Activated CD4-positive, alpha-beta T cell treated with anti-CD3 and anti-CD28 coated beads for 36 hours (primary cell): ENCODE data around the gene RAX. TPM values are rescaled to one million over a fixed set of nuclear protein-coding genes. Genes with fewer than 3 reads are reported as not detected.
A peak's percentile ranks its signal among the peaks of the same experiment; 100 is the strongest.

Experiments used
- ATAC-seq: fragments of 200-7000 bp; cut with Tn5 transposase; one replicate; pipeline ENCODE4 v1.10.0; 2021; ENCODE audit warnings: mild to moderate bottlenecking, moderate library complexity
- CTCF ChIA-PET: fragments of 350-600 bp; sonication (Branson Sonifier 250); formaldehyde crosslinking; loops from one replicate; lab custom pipeline; 2021; ENCODE audit warnings: antibody characterized with exemption; lab: Charles Lee
- POLR2A ChIA-PET: fragments of 350-600 bp; sonication (Branson Sonifier 250); formaldehyde crosslinking; loops from one replicate; lab custom pipeline; 2021; ENCODE audit warnings: antibody characterized with exemption, inconsistent platforms; lab: Charles Lee
- DNase-seq: peaks from one replicate; pipeline ENCODE4 v3.0.0-alpha.2; 2020
- H3K27ac Mint-ChIP-seq: one replicate; pipeline ENCODE4 v1.8.0; 2021; ENCODE audit warnings: mixed read lengths
- H3K27me3 Mint-ChIP-seq: one replicate; pipeline ENCODE4 v1.8.0; 2021; ENCODE audit warnings: mixed read lengths
- H3K36me3 Mint-ChIP-seq: one replicate; pipeline ENCODE4 v1.8.0; 2021; ENCODE audit warnings: low read depth, mixed read lengths
- H3K4me1 Mint-ChIP-seq: one replicate; pipeline ENCODE4 v1.8.0; 2021; ENCODE audit warnings: mixed read lengths
- H3K4me3 Mint-ChIP-seq: one replicate; pipeline ENCODE4 v1.8.0; 2021; ENCODE audit warnings: mild to moderate bottlenecking, moderate library complexity, mixed read lengths
- H3K9me3 Mint-ChIP-seq: one replicate; pipeline ENCODE4 v1.8.0; 2021; ENCODE audit warnings: low read depth, mixed read lengths
- intact Hi-C, 2 experiments: fragments of 100-400 bp; cut with DNase I in 1 of 2; cut with micrococcal nuclease in 1 of 2; formaldehyde crosslinking; loops; one replicate each; pipeline versions ENCODE4 v1.14.2 to v1.15.1; 2022 to 2024; cut with DNase I, micrococcal nuclease
- total RNA-seq, 2 experiments: library from RNA; stranded (reverse); gene quantifications; one replicate each; pipeline ENCODE4 v1.2.3, GENCODE V29; 2021

The RAX gene
- total RNA-seq, 2 experiments from 2014 or later, result not detected

GRCh38 chr18:59249199-59249774 lies 24.0 kb downstream of the RAX start:
- Mint-ChIP-seq H3K4me1 (no peaks in the 10 kb centered on the region), H3K9me3 (no peaks in the 10 kb centered on the region), H3K27me3 (peaks cover 43% of the 10 kb centered on the region), H3K4me3 (no peak overlapping the region), H3K27ac (no peak overlapping the region), H3K36me3 (no peaks in the 10 kb centered on the region)
- intact Hi-C loops, result loop anchor here (1.0 to 2.0 kb wide), 4 partner anchors 20 to 154 kb away; no protein-coding TSS in a partner anchor
- no peak for ATAC-seq
- POLR2A ChIA-PET, result no interaction called here
- CTCF ChIA-PET, result interaction anchor here (0.6 to 4.6 kb wide), 17 partner anchors 9 to 574 kb away, joined by 3 to 63 read pairs (median 4); partner anchors contain the start of gene CPLX4
- DNase-seq, result peak; percentile 63

DNA sequence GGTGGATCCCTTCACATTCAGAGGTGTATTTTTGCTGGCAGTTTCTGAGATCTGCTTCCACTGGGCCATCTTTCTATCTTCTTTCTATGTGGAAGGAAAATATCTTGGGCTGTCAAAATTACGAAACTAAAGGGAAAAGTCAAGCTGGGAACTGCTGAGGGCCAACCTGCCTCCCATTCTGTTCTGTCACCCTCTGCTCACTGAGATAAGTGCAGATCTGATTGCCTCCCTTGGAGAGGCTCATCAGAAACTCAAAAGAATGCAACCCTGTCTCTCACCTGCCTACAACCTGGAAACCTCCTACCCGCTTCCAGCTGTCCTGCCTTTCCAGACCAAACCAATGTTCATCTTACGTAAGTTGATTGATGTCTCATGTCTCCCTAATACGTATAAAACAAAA lies 26.5 kb downstream of the RAX start:
- POLR2A ChIA-PET, result no interaction called here
- Mint-ChIP-seq H3K27me3 (peaks cover 39% of the 10 kb centered on the region), H3K9me3 (no peaks in the 10 kb centered on the region), H3K4me3 (no peak overlapping the region), H3K4me1 (no peaks in the 10 kb centered on the region), H3K36me3 (no peaks in the 10 kb centered on the region), H3K27ac (no peak overlapping the region)
- DNase-seq (no peak), ATAC-seq (no peak)
- intact Hi-C loops, result no loop called here
- CTCF ChIA-PET, result interaction anchor here (4.6 kb wide), 1 partner anchor 156 kb away, joined by 63 read pairs; no protein-coding TSS in a partner anchor

DNA sequence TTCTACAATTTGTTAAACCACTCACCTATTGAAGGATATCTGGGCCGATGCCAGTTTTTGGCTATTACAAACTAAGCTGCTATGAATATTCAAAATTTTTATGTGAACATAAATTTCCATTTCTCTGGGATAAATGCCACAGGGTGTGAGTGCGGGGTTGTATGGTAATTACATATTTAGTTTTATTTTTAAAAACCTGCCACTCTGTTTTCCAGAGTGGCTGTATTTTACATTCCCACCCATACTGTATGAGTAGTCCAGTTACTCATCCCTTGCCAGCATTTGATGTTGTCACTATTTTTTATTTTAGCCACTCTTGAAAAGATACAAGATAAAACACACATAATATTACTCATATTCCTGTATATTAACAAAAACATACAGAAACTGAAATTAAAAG lies 30.3 kb downstream of the RAX start:
- Mint-ChIP-seq H3K4me1 (no peaks in the 10 kb centered on the region), H3K4me3 (no peak overlapping the region), H3K36me3 (no peaks in the 10 kb centered on the region), H3K9me3 (no peaks in the 10 kb centered on the region), H3K27me3 (peaks cover 36% of the 10 kb centered on the region), H3K27ac (no peak overlapping the region)
- ATAC-seq, result no peak
- intact Hi-C loops, result no loop called here
- POLR2A ChIA-PET, result no interaction called here
- no peak for DNase-seq
- CTCF ChIA-PET, result no interaction called here

DNA sequence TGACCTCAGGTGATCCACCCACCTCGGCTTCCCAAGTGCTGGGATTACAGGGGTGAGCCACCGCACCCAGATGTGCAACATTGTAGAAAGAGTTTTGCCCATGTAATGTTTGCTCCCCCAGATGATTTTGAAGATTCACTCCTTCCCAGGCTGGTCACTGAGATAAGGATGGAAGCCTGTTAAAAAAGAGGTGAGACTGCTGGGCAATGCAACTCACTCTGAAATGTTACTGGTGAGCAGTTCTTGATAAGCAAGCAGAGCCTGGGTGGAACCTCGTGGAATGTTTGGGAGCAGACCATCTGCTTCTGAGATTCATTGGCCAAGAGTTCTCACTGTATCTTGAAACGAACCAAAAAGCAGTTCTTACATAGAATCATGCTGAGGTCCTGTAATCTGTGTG lies 33.6 kb downstream of the RAX start:
- ChIA-PET CTCF (interaction anchor here (1.2 kb wide), 1 partner anchor 10 kb away, joined by 5 read pairs; no protein-coding TSS in a partner anchor), POLR2A (no interaction called here)
- Mint-ChIP-seq H3K27me3 (peaks cover 24% of the 10 kb centered on the region), H3K36me3 (no peaks in the 10 kb centered on the region), H3K27ac (no peak overlapping the region), H3K4me3 (no peak overlapping the region), H3K9me3 (no peaks in the 10 kb centered on the region), H3K4me1 (no peaks in the 10 kb centered on the region)
- DNase-seq, result no peak
- intact Hi-C loops, result no loop called here
- ATAC-seq, result no peak

GRCh38 chr18:59238385-59238784 lies 34.9 kb downstream of the RAX start:
- no peak for ATAC-seq
- no peaks in the 10 kb centered on the region for H3K4me1 Mint-ChIP-seq

DNA sequence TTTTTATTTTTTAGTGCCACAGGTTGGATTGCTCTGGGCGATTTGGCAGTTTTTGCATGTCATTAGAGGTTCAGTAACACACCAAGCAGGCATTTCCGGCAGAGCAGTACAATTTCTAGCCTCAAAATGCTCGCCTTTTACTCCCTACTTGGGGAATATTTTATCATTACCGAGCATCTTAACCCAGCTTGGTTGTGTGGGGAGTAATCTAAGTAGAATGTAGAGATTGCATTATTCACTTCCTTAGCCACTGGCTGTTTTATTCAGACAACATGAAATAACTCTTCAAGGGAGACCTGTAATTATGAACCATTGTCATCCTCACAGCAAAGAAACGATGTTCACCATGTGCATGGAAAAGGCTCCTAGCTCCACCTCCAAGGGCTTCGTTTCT lies 40.2 kb downstream of the RAX start:
- intact Hi-C loops, result no loop called here
- no peaks in the 10 kb centered on the region for H3K9me3 Mint-ChIP-seq
- ChIA-PET POLR2A (no interaction called here), CTCF (no interaction called here)
- DNase-seq (no peak), ATAC-seq (no peak)
- H3K27me3 Mint-ChIP-seq, result peaks cover 27% of the 10 kb centered on the region
- no peak overlapping the region for H3K4me3 Mint-ChIP-seq
- H3K4me1 Mint-ChIP-seq, result no peaks in the 10 kb centered on the region
- no peaks in the 10 kb centered on the region for H3K36me3 Mint-ChIP-seq
- no peak overlapping the region for H3K27ac Mint-ChIP-seq

More at GRCh38 chr18:59238385-59238784, 34.9 kb downstream of the RAX start:
- peaks cover 21% of the 10 kb centered on the region for H3K27me3 Mint-ChIP-seq
- DNase-seq, result no peak
- intact Hi-C loops, result no loop called here
- H3K27ac Mint-ChIP-seq, result no peak overlapping the region
- no peaks in the 10 kb centered on the region for H3K9me3 Mint-ChIP-seq
- no peak overlapping the region for H3K4me3 Mint-ChIP-seq
- ChIA-PET POLR2A (no interaction called here), CTCF (no interaction called here)
- H3K36me3 Mint-ChIP-seq, result no peaks in the 10 kb centered on the region

DNA sequence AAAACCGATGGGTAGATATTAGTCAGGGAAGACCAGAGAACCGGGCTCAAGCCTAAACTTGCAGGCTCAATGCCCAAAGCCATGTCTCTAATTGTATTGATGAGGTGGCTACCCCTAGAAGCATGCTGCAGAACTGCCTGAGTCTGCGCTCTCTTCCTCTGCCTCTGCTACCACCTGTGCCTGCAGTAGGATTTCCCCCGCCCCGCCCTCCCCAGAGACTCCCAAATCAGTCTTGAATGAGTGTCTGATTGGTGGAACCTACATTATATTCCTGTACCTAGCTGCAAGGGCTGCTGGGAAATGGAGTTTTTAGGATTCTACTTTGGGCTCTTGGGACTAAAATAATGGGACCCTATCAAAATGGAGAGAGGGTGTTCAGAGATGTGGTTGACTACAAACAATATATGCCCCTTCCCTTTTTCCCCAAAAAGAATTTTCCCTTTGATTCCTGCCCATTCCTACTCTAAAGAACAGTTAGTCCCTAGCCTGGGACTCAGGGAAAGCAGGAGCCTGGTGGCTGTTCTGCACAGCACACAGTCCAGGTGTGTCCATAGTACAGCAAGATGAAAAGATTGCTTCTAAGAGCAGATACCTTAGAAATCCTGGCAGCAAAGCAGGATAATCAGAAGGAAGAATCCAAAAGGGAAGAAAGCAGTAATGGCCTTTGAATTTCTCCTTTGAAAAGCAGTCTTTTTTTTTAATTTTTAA lies 40.8 kb downstream of the RAX start:
- no peak for DNase-seq
- ATAC-seq, result no peak
- Mint-ChIP-seq H3K27ac (no peak overlapping the region), H3K36me3 (no peaks in the 10 kb centered on the region), H3K27me3 (peaks cover 30% of the 10 kb centered on the region), H3K4me1 (no peaks in the 10 kb centered on the region), H3K4me3 (no peak overlapping the region), H3K9me3 (no peaks in the 10 kb centered on the region)
- intact Hi-C loops, result no loop called here
- ChIA-PET POLR2A (no interaction called here), CTCF (no interaction called here)

DNA sequence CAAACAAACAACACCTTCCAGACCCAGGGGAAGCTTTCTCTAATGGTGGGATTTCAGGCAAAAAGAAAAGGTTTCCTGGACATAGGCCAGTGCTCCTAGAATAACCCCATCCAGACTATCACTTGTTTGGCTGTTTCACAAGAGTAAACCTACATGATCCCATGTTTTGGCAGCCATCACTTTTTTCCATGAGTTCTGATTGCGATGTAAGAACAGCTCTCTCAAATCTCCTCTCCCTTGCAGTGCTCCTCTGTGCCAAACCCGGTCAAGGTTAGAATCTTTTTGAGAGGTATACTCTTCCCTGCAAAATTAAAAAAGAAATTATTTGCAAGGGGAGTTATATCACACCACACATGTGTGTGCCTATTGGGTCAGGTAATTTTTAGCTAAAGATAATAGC lies 41.4 kb downstream of the RAX start:
- H3K9me3 Mint-ChIP-seq, result no peaks in the 10 kb centered on the region
- no peak overlapping the region for H3K4me3 Mint-ChIP-seq
- POLR2A ChIA-PET, result no interaction called here
- H3K27me3 Mint-ChIP-seq, result peaks cover 35% of the 10 kb centered on the region
- DNase-seq, result no peak
- no peak overlapping the region for H3K27ac Mint-ChIP-seq
- CTCF ChIA-PET, result interaction anchor here (1.7 kb wide), 1 partner anchor 71 kb away, joined by 4 read pairs; no protein-coding TSS in a partner anchor
- no peaks in the 10 kb centered on the region for H3K4me1 Mint-ChIP-seq
- intact Hi-C loops, result no loop called here
- ATAC-seq, result no peak
- H3K36me3 Mint-ChIP-seq, result no peaks in the 10 kb centered on the region

DNA sequence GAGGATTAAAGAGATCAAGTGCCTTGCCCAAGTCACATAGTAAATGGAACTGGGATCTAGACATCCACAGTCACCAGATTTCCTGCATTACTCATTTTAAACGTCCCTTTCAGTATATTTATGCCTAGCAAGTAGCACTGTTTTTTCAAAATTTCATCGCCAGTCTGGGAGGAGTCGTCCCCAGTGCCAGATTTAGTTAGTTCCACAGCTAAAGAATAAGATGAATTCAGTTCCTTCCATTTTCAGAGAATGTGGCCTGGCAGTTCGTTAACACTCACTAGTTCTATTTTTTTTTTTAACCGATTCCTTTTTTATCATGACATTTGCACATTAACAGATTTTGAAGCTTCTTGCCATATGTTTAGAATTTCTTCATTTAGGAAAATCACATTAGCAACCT lies 42.1 kb downstream of the RAX start:
- intact Hi-C loops, result no loop called here
- Mint-ChIP-seq H3K4me1 (no peaks in the 10 kb centered on the region), H3K36me3 (no peaks in the 10 kb centered on the region), H3K27me3 (peaks cover 33% of the 10 kb centered on the region), H3K27ac (no peak overlapping the region), H3K4me3 (no peak overlapping the region), H3K9me3 (no peaks in the 10 kb centered on the region)
- ChIA-PET POLR2A (no interaction called here), CTCF (interaction anchor here (1.7 to 2.4 kb wide), 2 partner anchors 18 to 72 kb away, joined by 4 to 5 read pairs; no protein-coding TSS in a partner anchor)
- DNase-seq (no peak), ATAC-seq (no peak)

DNA sequence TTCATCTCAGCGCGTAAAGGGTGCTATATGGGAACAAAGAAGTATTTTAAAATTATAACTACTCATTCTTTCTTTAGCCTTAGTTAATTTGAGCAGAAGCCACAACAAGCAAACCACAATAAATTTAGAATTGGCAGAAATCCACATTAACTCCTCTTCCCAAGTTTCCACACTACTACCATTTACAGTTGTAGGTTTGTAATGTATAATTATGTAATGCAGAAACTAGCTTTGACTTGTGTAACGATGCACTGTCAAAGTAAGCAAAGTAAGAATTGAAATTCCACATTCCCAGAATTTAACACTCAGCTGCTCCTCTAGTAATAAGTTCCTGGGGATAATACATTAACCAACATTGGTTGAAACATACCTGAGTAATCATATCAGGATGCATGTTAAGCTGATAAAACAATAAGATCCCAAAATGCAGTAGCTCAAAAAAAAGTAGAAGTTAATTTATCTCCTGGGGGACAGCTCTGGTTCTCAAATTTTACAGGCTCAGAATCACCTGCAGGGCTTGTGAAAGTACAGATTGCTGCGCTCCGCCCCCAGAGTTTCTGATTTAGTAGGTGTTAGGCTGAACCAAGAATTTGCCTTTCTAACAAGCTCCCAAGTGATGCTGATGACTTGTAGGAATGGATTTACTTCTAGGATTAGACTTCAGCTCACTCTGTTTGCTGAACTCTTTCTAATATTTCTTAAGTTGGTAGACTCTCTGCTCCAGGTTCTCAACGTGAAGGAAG lies 43.4 kb downstream of the RAX start:
- H3K4me3 Mint-ChIP-seq, result no peak overlapping the region
- intact Hi-C loops, result no loop called here
- ATAC-seq, result no peak
- no peak overlapping the region for H3K27ac Mint-ChIP-seq
- peak; percentile 32 for DNase-seq
- no peaks in the 10 kb centered on the region for H3K4me1 Mint-ChIP-seq
- ChIA-PET CTCF (interaction anchor here (0.8 to 2.4 kb wide), 5 partner anchors 9 to 172 kb away, joined by 3 to 5 read pairs (median 4); no protein-coding TSS in a partner anchor), POLR2A (no interaction called here)
- H3K9me3 Mint-ChIP-seq, result no peaks in the 10 kb centered on the region
- peaks cover 35% of the 10 kb centered on the region for H3K27me3 Mint-ChIP-seq
- H3K36me3 Mint-ChIP-seq, result no peaks in the 10 kb centered on the region

DNA sequence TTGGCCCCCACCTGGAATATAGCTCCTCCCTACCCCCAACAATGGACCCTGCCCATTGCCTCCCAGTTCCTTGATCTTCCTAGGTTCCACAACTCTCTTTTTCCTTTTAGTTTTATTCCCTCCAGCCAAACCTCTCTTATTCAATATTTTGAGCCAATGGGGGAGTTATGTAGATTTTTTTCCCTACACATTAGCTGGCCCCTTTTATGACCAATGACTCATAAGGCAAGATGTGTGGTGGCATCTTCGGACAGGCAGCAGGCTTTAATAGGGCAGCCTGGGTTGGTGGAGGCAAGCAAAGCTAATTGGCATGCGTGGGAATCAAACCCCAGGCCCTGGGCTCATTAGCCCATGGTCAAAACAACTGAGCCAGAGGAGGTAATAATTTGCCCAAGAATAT lies 44.1 kb downstream of the RAX start:
- CTCF ChIA-PET, result interaction anchor here (0.8 to 2.4 kb wide), 6 partner anchors 8 to 173 kb away, joined by 3 to 7 read pairs (median 3); no protein-coding TSS in a partner anchor
- peaks cover 35% of the 10 kb centered on the region for H3K27me3 Mint-ChIP-seq

More for the DNA sequence above, 44.1 kb downstream of the RAX start:
- Mint-ChIP-seq H3K9me3 (no peaks in the 10 kb centered on the region), H3K4me3 (no peak overlapping the region), H3K4me1 (no peaks in the 10 kb centered on the region), H3K36me3 (no peaks in the 10 kb centered on the region), H3K27ac (no peak overlapping the region)
- POLR2A ChIA-PET, result no interaction called here
- ATAC-seq, result no peak
- DNase-seq, result no peak
- intact Hi-C loops, result no loop called here
